Naive thymus-derived CD4-positive, alpha-beta T cell (primary cell): Measurements from ENCODE around the gene GIGYF2. TPM values are rescaled to one million over a fixed set of nuclear protein-coding genes. Genes with fewer than 3 reads are reported as not detected.

Source experiments
- ATAC-seq: fragments of 150-1000 bp; cut with Tn5 transposase; 2 replicates; pipeline ENCODE4 v1.10.0; 2021; ENCODE audit warnings: mild to moderate bottlenecking, moderate library complexity
- CTCF ChIA-PET: fragments of 350-600 bp; sonication (Branson Sonifier 250); formaldehyde crosslinking; loops from one replicate; lab custom pipeline; 2021; ENCODE audit warnings: antibody characterized with exemption; lab: Charles Lee
- POLR2A ChIA-PET: fragments of 350-600 bp; sonication (Branson Sonifier 250); formaldehyde crosslinking; loops from one replicate; lab custom pipeline; 2021; ENCODE audit warnings: antibody characterized with exemption, inconsistent platforms; lab: Charles Lee
- DNase-seq, 9 donors: peaks; one replicate each; pipeline versions ENCODE4 v3.0.0 to v3.0.0-alpha.2; 2020 to 2022; ENCODE audit warnings: mixed read lengths in 1 of 9
- H3K27ac ChIP-seq: one replicate; pipeline ENCODE4 v1.7.0; 2013; ENCODE audit warnings: mild to moderate bottlenecking, low read depth, low read length, moderate library complexity
- H3K27me3 ChIP-seq, 2 donors: one replicate each; pipeline ENCODE4 v1.7.0; 2013; ENCODE audit warnings: low read length in 2 of 2, mild to moderate bottlenecking in 2 of 2, moderate library complexity in 2 of 2; ENCODE audit not compliant: control insufficient read depth in 2 of 2, insufficient read depth in 2 of 2
- H3K36me3 ChIP-seq, 3 experiments: 1 replicate in 2 of 3; 2 replicates in 1 of 3; pipeline ENCODE4 v1.7.0; 2013; ENCODE audit warnings: low read length in 3 of 3, mild to moderate bottlenecking in 3 of 3, moderate library complexity in 1 of 3; ENCODE audit not compliant: insufficient read depth in 3 of 3, control insufficient read depth in 2 of 3
- H3K4me1 ChIP-seq, 2 donors: one replicate each; pipeline ENCODE4 v1.7.0; 2013; ENCODE audit warnings: low read length in 2 of 2, mild to moderate bottlenecking in 2 of 2, moderate library complexity in 1 of 2; ENCODE audit not compliant: control insufficient read depth in 2 of 2, insufficient read depth in 2 of 2
- H3K4me3 ChIP-seq: 2 replicates; pipeline ENCODE4 v1.7.0; 2013; ENCODE audit warnings: mild to moderate bottlenecking, low read length
- H3K9me3 ChIP-seq, 3 experiments: 1 replicate in 2 of 3; 2 replicates in 1 of 3; pipeline ENCODE4 v1.7.0; 2013; ENCODE audit warnings: low read length in 3 of 3; ENCODE audit not compliant: control insufficient read depth in 2 of 3
- H3K27ac Mint-ChIP-seq, 9 donors: one replicate each; pipeline ENCODE4 v1.8.0; 2020 to 2022; ENCODE audit warnings: mixed read lengths in 9 of 9, mild to moderate bottlenecking in 8 of 9, moderate library complexity in 5 of 9, inconsistent platforms in 2 of 9
- H3K27me3 Mint-ChIP-seq, 5 donors: one replicate each; pipeline ENCODE4 v1.8.0; 2021 to 2022; ENCODE audit warnings: mixed read lengths in 5 of 5, mild to moderate bottlenecking in 1 of 5
- H3K36me3 Mint-ChIP-seq, 5 donors: one replicate each; pipeline ENCODE4 v1.8.0; 2020 to 2022; ENCODE audit warnings: mixed read lengths in 5 of 5, mild to moderate bottlenecking in 3 of 5, inconsistent platforms in 1 of 5
- H3K4me1 Mint-ChIP-seq, 7 donors: one replicate each; pipeline ENCODE4 v1.8.0; 2020 to 2022; ENCODE audit warnings: mixed read lengths in 7 of 7, mild to moderate bottlenecking in 3 of 7, inconsistent platforms in 1 of 7
- H3K4me3 Mint-ChIP-seq, 10 donors: one replicate each; pipeline ENCODE4 v1.8.0; 2020 to 2022; ENCODE audit warnings: mild to moderate bottlenecking in 10 of 10, mixed read lengths in 10 of 10, moderate library complexity in 6 of 10, inconsistent platforms in 2 of 10
- H3K9me3 Mint-ChIP-seq, 11 donors: one replicate each; pipeline ENCODE4 v1.8.0; 2020 to 2022; ENCODE audit warnings: mixed read lengths in 11 of 11, mild to moderate bottlenecking in 4 of 11, inconsistent platforms in 1 of 11, moderate library complexity in 1 of 11
- intact Hi-C, 2 donors: fragments of 100-400 bp; cut with micrococcal nuclease; formaldehyde crosslinking; loops; one replicate each; pipeline ENCODE4 v1.15.1; 2023
- polyA plus RNA-seq, 2 donors: library from polyadenylated mRNA; unstranded; fragments of 300-500 nt; fragmentation: Illumina TruSeq; gene quantifications; one replicate each; pipeline ENCODE4 v1.2.3, GENCODE V29; 2021
- total RNA-seq, 6 experiments: library from RNA in 5 of 6; stranded (reverse) in 5 of 6; gene quantifications; 1 replicate in 5 of 6; 2 replicates in 1 of 6; pipeline ENCODE4 v1.2.3 and lab custom pipeline; 2021 to 2026

Gene GIGYF2
- total and polyA plus RNA-seq, 7 experiments from 2014 or later = 25.3 to 82.8 (median 72.3) TPM

DNA sequence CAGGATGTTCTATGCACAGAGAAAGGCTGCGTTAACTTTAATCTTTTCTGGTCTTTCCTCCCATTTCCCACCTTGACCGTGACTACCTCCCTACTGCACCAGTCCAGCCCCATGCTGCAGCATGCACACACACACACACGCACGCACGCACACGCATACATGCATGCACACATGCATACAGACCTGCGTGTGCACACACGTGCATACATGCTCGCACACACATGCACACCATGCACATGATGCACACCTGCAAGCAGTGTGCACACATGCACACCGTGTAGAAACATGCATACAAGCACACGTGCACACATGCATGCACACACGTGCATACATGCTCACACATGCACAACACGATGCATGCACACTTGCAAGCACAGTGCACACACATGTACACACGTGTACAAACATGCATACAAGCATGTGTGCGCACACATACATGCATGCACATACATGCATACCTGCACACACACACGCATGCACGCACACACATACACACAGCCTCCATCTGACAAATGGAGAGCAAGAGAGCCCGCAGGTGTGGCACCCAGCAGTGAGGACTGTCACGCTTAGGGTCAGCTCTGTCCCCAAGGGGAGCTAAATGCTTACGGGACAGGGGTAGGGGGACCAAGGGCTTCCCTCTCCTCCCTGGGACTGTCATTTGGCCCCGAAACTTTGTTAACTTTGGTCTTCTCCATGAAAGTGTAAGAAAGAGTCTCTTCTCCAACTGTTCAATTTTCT, 191.1 kb downstream of the GIGYF2 start:
- Mint-ChIP-seq H3K4me1 (no peaks in the 10 kb centered on the region), H3K36me3 (no peaks in the 10 kb centered on the region), H3K27me3 (peaks cover 0 to 25% (median 16%) of the 10 kb centered on the region in 5 donors), H3K9me3 (no peaks in the 10 kb centered on the region), H3K4me3 (no peak overlapping the region), H3K27ac (no peak overlapping the region)
- H3K4me3 ChIP-seq = no peak overlapping the region
- H3K4me1 ChIP-seq = no peaks in the 10 kb centered on the region
- no peaks in the 10 kb centered on the region for H3K9me3 ChIP-seq
- DNase-seq (no peak), ATAC-seq (no peak)
- H3K36me3 ChIP-seq = no peaks in the 10 kb centered on the region
- intact Hi-C loops = no loop called here
- H3K27ac ChIP-seq = no peak overlapping the region
- ChIA-PET POLR2A (no interaction called here), CTCF (no interaction called here)
- H3K27me3 ChIP-seq = no peaks in the 10 kb centered on the region

DNA sequence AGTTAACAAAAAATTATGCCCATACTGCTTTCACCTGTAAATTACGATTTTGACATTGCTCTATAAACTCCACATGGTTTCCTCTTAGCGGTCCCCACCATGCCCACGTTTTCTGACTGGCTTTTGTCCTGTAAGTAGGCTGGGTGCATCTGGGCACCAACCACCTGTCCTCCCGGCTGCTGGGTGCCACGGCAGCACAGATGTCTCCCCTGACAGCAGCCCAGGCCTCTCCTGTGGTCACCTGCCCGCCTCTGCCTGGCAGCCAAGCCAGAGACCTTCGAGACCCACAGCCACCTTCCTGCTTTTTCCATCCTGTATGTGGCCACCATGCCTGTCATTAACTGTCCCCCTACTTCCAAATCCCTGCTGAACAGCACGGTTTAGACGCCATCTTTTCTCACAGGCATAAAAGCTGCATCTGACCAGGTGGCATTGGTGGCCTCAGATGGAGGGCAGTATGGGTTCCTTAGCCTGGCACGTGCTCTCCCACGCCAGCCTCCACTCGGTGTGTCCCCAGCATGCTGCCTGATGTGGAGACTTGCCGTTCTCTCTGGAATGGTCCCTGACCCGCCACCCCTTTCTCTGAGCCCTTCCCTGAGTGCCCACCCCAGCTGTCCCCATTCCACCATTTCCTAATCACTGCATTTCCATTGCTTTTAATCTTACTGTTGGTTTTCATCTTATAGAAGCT, 191.9 kb downstream of the GIGYF2 start:
- ATAC-seq (no peak), DNase-seq (no peak)
- intact Hi-C loops = no loop called here
- H3K27me3 ChIP-seq = no peaks in the 10 kb centered on the region
- H3K4me3 ChIP-seq = no peak overlapping the region
- H3K4me1 Mint-ChIP-seq = no peaks in the 10 kb centered on the region
- H3K4me3 Mint-ChIP-seq = no peak overlapping the region
- ChIA-PET CTCF (no interaction called here), POLR2A (no interaction called here)
- H3K9me3 ChIP-seq = no peaks in the 10 kb centered on the region
- H3K9me3 Mint-ChIP-seq = no peaks in the 10 kb centered on the region
- no peaks in the 10 kb centered on the region for H3K4me1 ChIP-seq
- H3K36me3 Mint-ChIP-seq = no peaks in the 10 kb centered on the region
- no peaks in the 10 kb centered on the region for H3K36me3 ChIP-seq
- H3K27me3 Mint-ChIP-seq = peaks cover 0 to 25% (median 16%) of the 10 kb centered on the region in 5 donors
- H3K27ac Mint-ChIP-seq = no peak overlapping the region
- no peak overlapping the region for H3K27ac ChIP-seq

DNA sequence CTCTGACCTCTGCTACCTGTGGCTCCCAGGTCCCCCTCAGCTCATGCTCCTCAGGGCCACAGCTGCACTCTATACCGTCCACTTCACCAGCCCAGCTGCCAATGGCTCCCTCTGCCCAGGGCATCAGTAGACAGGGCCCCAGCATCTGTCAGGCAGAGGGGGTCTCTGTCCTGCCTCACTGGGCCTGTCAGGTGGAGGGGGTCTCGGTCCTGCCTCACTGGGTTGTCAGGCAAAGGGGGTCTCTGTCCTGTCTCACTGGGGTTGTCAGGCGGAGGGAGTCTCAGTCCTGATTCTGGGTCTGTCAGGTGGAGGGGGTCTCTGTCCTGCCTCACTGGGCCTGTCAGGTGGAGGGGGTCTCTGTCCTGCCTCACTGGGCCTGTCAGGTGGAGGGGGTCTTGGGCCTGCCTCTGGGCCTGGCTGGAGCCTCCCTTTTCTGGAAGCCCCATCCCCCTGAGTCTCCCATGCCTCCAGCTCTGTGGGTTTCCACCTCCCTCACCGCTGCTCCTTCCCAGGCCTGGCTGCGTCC, 192.8 kb downstream of the GIGYF2 start:
- H3K27ac Mint-ChIP-seq = no peak overlapping the region
- DNase-seq = no peak
- Histone ChIP-seq H3K4me1 (no peaks in the 10 kb centered on the region), H3K36me3 (no peaks in the 10 kb centered on the region), H3K27ac (no peak overlapping the region), H3K9me3 (no peaks in the 10 kb centered on the region), H3K4me3 (no peak overlapping the region), H3K27me3 (no peaks in the 10 kb centered on the region)
- ATAC-seq = no peak
- intact Hi-C loops = no loop called here
- POLR2A ChIA-PET = no interaction called here
- H3K9me3 Mint-ChIP-seq = no peaks in the 10 kb centered on the region
- no peak overlapping the region for H3K4me3 Mint-ChIP-seq
- no peaks in the 10 kb centered on the region for H3K4me1 Mint-ChIP-seq
- CTCF ChIA-PET = no interaction called here
- H3K27me3 Mint-ChIP-seq = peaks cover 0 to 25% (median 16%) of the 10 kb centered on the region in 5 donors
- no peaks in the 10 kb centered on the region for H3K36me3 Mint-ChIP-seq

DNA sequence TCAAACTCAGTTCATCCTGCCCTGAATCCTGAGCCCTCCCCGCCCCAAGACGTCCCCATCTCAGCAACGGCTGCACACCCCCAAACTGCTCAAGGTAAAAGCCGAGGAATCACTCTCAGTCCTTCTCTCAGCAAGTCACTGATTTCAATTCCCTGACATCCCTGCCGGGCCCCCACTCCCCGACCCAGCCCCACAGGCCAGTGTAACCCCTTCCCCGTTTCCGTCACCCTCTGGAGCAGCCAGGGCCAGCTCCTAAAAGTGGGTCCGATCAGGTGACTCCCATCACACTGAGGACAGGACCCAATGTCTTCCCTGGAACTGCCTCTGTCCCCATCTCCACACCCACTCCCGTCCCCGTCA, 193.4 kb downstream of the GIGYF2 start:
- DNase-seq = no peak
- no peak overlapping the region for H3K27ac Mint-ChIP-seq
- Histone ChIP-seq H3K9me3 (no peaks in the 10 kb centered on the region), H3K4me1 (no peaks in the 10 kb centered on the region), H3K27me3 (no peaks in the 10 kb centered on the region), H3K4me3 (no peak overlapping the region), H3K27ac (no peak overlapping the region), H3K36me3 (no peaks in the 10 kb centered on the region)
- ATAC-seq = no peak
- ChIA-PET CTCF (no interaction called here), POLR2A (no interaction called here)
- H3K4me1 Mint-ChIP-seq = no peaks in the 10 kb centered on the region
- no peak overlapping the region for H3K4me3 Mint-ChIP-seq
- intact Hi-C loops = no loop called here
- H3K36me3 Mint-ChIP-seq = no peaks in the 10 kb centered on the region
- H3K27me3 Mint-ChIP-seq = peaks cover 0 to 25% (median 16%) of the 10 kb centered on the region in 5 donors
- no peaks in the 10 kb centered on the region for H3K9me3 Mint-ChIP-seq

DNA sequence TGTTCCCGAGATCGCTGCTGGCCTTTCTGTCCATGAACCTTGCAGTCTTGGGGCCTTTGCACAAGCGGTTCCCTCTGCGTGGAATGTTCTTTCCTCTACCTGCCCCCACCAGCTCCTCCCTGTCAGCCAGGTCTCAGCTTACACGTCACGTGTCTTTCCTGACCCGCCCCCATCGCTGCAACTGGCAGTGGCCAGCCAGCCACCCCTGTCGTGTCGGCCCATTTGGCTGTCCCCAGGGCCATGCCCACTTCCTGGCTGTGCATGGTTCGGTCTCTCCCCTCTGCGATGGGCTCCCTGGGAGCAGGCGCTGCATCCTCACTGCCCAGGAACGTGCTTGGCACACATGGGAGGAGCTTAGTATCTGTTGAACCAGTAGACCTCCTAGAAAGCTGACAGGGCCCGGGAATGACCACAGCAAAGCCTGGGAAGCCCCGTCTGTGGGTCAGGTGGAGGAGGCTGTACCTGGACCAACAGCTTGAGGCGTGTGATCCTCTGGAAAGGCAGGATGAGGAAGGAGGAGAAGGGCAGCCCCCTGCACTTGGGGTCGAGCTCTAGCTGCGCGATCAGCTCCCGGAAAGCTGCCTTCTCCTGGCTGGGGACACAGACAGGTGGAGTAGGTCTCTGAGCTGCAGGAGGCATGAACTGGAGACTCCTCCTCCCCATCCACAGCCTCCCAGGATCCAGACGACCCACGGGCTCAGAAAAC, 193.9 kb downstream of the GIGYF2 start:
- Histone ChIP-seq H3K27ac (no peak overlapping the region), H3K4me3 (no peak overlapping the region), H3K9me3 (no peaks in the 10 kb centered on the region), H3K4me1 (no peaks in the 10 kb centered on the region), H3K36me3 (no peaks in the 10 kb centered on the region), H3K27me3 (no peaks in the 10 kb centered on the region)
- Mint-ChIP-seq H3K27me3 (peaks cover 0 to 25% (median 16%) of the 10 kb centered on the region in 5 donors), H3K4me1 (peaks cover 0 to under 1% (median 0%) of the 10 kb centered on the region in 7 donors), H3K9me3 (no peaks in the 10 kb centered on the region), H3K4me3 (peak overlapping the region in 1 of 10 donors; percentile 23), H3K36me3 (no peaks in the 10 kb centered on the region), H3K27ac (no peak overlapping the region)
- ChIA-PET POLR2A (no interaction called here), CTCF (no interaction called here)
- intact Hi-C loops = no loop called here
- DNase-seq = no peak
- no peak for ATAC-seq

DNA sequence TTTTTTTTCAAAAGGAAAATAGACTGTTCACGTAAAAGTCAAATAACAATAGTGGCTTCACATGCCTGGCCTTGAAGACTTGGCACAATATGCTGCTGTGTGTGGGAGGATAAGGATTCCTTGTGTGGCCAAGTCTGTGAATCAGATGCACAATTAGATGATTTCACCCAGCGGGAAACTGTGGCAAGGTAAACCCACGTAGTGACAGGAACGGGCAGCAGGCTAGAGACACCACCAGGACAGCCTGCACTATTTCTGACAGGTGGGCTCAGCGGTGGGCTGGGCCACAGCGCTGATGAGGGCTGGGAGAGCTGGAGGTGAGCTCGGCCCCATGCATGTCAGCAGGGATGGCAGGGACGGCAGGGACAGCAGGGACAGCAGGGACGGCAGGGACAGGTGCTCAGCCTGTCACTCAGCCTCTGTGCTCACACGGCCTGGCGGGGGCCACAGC, 194.5 kb downstream of the GIGYF2 start:
- no peak overlapping the region for H3K4me3 ChIP-seq
- no peak overlapping the region for H3K27ac Mint-ChIP-seq
- H3K27me3 ChIP-seq = no peaks in the 10 kb centered on the region
- H3K36me3 Mint-ChIP-seq = no peaks in the 10 kb centered on the region
- peaks cover 0 to 25% (median 16%) of the 10 kb centered on the region in 5 donors for H3K27me3 Mint-ChIP-seq
- H3K27ac ChIP-seq = no peak overlapping the region
- no peaks in the 10 kb centered on the region for H3K9me3 ChIP-seq
- intact Hi-C loops = no loop called here
- ATAC-seq (no peak), DNase-seq (no peak)
- ChIA-PET CTCF (no interaction called here), POLR2A (no interaction called here)
- H3K9me3 Mint-ChIP-seq = no peaks in the 10 kb centered on the region
- no peaks in the 10 kb centered on the region for H3K36me3 ChIP-seq
- no peaks in the 10 kb centered on the region for H3K4me1 ChIP-seq
- peaks cover 0 to 1% (median 0%) of the 10 kb centered on the region in 7 donors for H3K4me1 Mint-ChIP-seq
- H3K4me3 Mint-ChIP-seq = no peak overlapping the region
